ENCODE measurements around the gene TRO. TPM values are rescaled to one million over a fixed set of nuclear protein-coding genes. Genes with fewer than 3 reads are reported as not detected.

The TRO gene
- total and polyA plus RNA-seq, 2 experiments from 2014 or later = 36.8 to 53.4 TPM

DNA sequence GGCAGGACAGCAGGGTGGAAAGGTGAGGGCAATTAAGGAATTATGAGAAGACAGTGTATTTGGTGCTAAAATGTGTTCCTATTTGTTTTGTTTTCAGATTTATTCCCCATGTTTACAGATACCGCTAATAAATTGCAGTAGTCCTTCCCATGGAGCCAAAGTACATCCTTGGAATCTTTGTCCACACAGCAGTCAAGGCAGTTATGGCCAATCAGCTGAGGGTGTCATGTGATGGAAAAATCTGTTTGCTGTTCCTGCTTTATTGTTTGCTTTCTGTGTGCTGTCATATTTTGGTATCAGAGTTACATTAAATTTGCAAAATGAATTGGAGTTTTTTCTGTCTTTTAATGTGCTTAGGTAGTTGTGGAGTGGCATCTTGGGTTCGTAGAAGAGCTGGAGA lies 10.5 kb downstream of the TRO start:
- Histone ChIP-seq H3K4me3 (no peak overlapping the region), H3K27ac (ENCODE audit: low read depth) (no peak overlapping the region), H2AFZ (no peak overlapping the region), H3K36me3 (ENCODE audit: insufficient read depth) (no peaks in the 10 kb centered on the region), H3K27me3 (ENCODE audit: insufficient read depth) (no peaks in the 10 kb centered on the region), H3F3A (replicated peaks; ENCODE audit: low read depth) (no peaks in the 10 kb centered on the region), H3K4me1 (ENCODE audit: insufficient read depth) (no peaks in the 10 kb centered on the region), H3K9me2 (ENCODE audit: insufficient read depth) (no peaks in the 10 kb centered on the region), H3K79me2 (replicated peaks; ENCODE audit: insufficient read depth) (no peaks in the 10 kb centered on the region), H4K20me1 (replicated peaks; ENCODE audit: insufficient read depth) (no peaks in the 10 kb centered on the region), H3K4me2 (no peak overlapping the region)
- Mint-ChIP-seq H3K4me1 (no peaks in the 10 kb centered on the region), H3K27ac (no peak overlapping the region), H3K9me3 (no peaks in the 10 kb centered on the region; the same call in 2 of the 3 replicates), H3K36me3 (ENCODE audit: low read depth) (peaks cover 37% of the 10 kb centered on the region), H3K27me3 (ENCODE audit: insufficient read depth, low read depth, poor library complexity) (no peaks in the 10 kb centered on the region), H3K4me3 (no peak overlapping the region)
- TF ChIP-seq JUNB (IDR thresholded peaks at IDR 0.05; ENCODE audit: unreplicated experiment) (no peak), POLR2AphosphoS5 (IDR thresholded peaks at IDR 0.05; ENCODE audit: low read depth) (no peak), NANOG (IDR thresholded peaks at IDR 0.05; ENCODE audit: borderline replicate concordance) (no peak), EZH2phosphoT487 (IDR thresholded peaks at IDR 0.05; ENCODE audit: unreplicated experiment) (no peak), EZH2 (IDR thresholded peaks at IDR 0.05; ENCODE audit: low read depth, unreplicated experiment) (no peak), CREB1 (CRISPR knock-in tag; IDR thresholded peaks at IDR 0.05; ENCODE audit: low read depth) (no peak), STAT1 (IDR thresholded peaks at IDR 0.05; ENCODE audit: unreplicated experiment) (no peak), ZNF114 (CRISPR knock-in tag; IDR thresholded peaks at IDR 0.05) (no peak), ZNF331 (CRISPR knock-in tag; IDR thresholded peaks at IDR 0.05; ENCODE audit: low read depth) (no peak)
- TF ChIP-seq, protein P1, sequence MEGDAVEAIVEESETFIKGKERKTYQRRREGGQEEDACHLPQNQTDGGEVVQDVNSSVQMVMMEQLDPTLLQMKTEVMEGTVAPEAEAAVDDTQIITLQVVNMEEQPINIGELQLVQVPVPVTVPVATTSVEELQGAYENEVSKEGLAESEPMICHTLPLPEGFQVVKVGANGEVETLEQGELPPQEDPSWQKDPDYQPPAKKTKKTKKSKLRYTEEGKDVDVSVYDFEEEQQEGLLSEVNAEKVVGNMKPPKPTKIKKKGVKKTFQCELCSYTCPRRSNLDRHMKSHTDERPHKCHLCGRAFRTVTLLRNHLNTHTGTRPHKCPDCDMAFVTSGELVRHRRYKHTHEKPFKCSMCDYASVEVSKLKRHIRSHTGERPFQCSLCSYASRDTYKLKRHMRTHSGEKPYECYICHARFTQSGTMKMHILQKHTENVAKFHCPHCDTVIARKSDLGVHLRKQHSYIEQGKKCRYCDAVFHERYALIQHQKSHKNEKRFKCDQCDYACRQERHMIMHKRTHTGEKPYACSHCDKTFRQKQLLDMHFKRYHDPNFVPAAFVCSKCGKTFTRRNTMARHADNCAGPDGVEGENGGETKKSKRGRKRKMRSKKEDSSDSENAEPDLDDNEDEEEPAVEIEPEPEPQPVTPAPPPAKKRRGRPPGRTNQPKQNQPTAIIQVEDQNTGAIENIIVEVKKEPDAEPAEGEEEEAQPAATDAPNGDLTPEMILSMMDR (conservative IDR thresholded peaks at IDR 0.05; ENCODE audit: low read depth in 2 of 2) = no peak
- TF ChIP-seq, protein P2, sequence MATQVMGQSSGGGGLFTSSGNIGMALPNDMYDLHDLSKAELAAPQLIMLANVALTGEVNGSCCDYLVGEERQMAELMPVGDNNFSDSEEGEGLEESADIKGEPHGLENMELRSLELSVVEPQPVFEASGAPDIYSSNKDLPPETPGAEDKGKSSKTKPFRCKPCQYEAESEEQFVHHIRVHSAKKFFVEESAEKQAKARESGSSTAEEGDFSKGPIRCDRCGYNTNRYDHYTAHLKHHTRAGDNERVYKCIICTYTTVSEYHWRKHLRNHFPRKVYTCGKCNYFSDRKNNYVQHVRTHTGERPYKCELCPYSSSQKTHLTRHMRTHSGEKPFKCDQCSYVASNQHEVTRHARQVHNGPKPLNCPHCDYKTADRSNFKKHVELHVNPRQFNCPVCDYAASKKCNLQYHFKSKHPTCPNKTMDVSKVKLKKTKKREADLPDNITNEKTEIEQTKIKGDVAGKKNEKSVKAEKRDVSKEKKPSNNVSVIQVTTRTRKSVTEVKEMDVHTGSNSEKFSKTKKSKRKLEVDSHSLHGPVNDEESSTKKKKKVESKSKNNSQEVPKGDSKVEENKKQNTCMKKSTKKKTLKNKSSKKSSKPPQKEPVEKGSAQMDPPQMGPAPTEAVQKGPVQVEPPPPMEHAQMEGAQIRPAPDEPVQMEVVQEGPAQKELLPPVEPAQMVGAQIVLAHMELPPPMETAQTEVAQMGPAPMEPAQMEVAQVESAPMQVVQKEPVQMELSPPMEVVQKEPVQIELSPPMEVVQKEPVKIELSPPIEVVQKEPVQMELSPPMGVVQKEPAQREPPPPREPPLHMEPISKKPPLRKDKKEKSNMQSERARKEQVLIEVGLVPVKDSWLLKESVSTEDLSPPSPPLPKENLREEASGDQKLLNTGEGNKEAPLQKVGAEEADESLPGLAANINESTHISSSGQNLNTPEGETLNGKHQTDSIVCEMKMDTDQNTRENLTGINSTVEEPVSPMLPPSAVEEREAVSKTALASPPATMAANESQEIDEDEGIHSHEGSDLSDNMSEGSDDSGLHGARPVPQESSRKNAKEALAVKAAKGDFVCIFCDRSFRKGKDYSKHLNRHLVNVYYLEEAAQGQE (IDR thresholded peaks at IDR 0.05; ENCODE audit: unreplicated experiment) = no peak
- TF ChIP-seq, protein P3, sequence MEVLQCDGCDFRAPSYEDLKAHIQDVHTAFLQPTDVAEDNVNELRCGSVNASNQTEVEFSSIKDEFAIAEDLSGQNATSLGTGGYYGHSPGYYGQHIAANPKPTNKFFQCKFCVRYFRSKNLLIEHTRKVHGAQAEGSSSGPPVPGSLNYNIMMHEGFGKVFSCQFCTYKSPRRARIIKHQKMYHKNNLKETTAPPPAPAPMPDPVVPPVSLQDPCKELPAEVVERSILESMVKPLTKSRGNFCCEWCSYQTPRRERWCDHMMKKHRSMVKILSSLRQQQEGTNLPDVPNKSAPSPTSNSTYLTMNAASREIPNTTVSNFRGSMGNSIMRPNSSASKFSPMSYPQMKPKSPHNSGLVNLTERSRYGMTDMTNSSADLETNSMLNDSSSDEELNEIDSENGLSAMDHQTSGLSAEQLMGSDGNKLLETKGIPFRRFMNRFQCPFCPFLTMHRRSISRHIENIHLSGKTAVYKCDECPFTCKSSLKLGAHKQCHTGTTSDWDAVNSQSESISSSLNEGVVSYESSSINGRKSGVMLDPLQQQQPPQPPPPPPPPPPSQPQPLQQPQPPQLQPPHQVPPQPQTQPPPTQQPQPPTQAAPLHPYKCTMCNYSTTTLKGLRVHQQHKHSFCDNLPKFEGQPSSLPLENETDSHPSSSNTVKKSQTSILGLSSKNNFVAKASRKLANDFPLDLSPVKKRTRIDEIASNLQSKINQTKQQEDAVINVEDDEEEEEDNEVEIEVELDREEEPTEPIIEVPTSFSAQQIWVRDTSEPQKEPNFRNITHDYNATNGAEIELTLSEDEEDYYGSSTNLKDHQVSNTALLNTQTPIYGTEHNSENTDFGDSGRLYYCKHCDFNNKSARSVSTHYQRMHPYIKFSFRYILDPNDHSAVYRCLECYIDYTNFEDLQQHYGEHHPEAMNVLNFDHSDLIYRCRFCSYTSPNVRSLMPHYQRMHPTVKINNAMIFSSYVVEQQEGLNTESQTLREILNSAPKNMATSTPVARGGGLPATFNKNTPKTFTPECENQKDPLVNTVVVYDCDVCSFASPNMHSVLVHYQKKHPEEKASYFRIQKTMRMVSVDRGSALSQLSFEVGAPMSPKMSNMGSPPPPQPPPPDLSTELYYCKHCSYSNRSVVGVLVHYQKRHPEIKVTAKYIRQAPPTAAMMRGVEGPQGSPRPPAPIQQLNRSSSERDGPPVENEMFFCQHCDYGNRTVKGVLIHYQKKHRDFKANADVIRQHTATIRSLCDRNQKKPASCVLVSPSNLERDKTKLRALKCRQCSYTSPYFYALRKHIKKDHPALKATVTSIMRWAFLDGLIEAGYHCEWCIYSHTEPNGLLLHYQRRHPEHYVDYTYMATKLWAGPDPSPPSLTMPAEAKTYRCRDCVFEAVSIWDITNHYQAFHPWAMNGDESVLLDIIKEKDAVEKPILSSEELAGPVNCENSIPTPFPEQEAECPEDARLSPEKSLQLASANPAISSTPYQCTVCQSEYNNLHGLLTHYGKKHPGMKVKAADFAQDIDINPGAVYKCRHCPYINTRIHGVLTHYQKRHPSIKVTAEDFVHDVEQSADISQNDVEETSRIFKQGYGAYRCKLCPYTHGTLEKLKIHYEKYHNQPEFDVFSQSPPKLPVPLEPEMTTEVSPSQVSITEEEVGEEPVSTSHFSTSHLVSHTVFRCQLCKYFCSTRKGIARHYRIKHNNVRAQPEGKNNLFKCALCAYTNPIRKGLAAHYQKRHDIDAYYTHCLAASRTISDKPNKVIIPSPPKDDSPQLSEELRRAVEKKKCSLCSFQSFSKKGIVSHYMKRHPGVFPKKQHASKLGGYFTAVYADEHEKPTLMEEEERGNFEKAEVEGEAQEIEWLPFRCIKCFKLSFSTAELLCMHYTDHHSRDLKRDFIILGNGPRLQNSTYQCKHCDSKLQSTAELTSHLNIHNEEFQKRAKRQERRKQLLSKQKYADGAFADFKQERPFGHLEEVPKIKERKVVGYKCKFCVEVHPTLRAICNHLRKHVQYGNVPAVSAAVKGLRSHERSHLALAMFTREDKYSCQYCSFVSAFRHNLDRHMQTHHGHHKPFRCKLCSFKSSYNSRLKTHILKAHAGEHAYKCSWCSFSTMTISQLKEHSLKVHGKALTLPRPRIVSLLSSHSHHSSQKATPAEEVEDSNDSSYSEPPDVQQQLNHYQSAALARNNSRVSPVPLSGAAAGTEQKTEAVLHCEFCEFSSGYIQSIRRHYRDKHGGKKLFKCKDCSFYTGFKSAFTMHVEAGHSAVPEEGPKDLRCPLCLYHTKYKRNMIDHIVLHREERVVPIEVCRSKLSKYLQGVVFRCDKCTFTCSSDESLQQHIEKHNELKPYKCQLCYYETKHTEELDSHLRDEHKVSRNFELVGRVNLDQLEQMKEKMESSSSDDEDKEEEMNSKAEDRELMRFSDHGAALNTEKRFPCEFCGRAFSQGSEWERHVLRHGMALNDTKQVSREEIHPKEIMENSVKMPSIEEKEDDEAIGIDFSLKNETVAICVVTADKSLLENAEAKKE (CRISPR knock-in tag; IDR thresholded peaks at IDR 0.05) = no peak
- TF ChIP-seq, protein P4, sequence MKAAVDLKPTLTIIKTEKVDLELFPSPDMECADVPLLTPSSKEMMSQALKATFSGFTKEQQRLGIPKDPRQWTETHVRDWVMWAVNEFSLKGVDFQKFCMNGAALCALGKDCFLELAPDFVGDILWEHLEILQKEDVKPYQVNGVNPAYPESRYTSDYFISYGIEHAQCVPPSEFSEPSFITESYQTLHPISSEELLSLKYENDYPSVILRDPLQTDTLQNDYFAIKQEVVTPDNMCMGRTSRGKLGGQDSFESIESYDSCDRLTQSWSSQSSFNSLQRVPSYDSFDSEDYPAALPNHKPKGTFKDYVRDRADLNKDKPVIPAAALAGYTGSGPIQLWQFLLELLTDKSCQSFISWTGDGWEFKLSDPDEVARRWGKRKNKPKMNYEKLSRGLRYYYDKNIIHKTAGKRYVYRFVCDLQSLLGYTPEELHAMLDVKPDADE (IDR thresholded peaks at IDR 0.05) = no peak
- no peak for DNase-seq (ENCODE audit: low spot score)
- ATAC-seq = no peak

All from GM23338 (cell line).